ENCODE results near the gene SUN5.

- TF ChIP-seq, protein P1, sequence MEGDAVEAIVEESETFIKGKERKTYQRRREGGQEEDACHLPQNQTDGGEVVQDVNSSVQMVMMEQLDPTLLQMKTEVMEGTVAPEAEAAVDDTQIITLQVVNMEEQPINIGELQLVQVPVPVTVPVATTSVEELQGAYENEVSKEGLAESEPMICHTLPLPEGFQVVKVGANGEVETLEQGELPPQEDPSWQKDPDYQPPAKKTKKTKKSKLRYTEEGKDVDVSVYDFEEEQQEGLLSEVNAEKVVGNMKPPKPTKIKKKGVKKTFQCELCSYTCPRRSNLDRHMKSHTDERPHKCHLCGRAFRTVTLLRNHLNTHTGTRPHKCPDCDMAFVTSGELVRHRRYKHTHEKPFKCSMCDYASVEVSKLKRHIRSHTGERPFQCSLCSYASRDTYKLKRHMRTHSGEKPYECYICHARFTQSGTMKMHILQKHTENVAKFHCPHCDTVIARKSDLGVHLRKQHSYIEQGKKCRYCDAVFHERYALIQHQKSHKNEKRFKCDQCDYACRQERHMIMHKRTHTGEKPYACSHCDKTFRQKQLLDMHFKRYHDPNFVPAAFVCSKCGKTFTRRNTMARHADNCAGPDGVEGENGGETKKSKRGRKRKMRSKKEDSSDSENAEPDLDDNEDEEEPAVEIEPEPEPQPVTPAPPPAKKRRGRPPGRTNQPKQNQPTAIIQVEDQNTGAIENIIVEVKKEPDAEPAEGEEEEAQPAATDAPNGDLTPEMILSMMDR (IDR thresholded peaks at IDR 0.05), result no peak
- no peak for TF ChIP-seq POLR2A (IDR thresholded peaks at IDR 0.05)
- TF ChIP-seq EP300 (IDR thresholded peaks at IDR 0.05; ENCODE audit: low read depth), result no peak
- no peak for TF ChIP-seq POLR2AphosphoS5 (IDR thresholded peaks at IDR 0.05)
Measured at GRCh38 chr20:33013701-33014326, 9.6 kb upstream of the SUN5 start.
